Endothelial cell (in vitro differentiated cells): ENCODE measurements around the gene MXI1. TPM values are rescaled to one million over a fixed set of nuclear protein-coding genes. Genes with fewer than 3 reads are reported as not detected.
"Not testable (repeated sequence)": the region's sequence is repeated elsewhere in the genome, so short reads cannot be mapped to it uniquely, and the experiment has no call there.

Source experiments
- DNase-seq: peaks from one replicate; pipeline ENCODE4 v3.0.0; 2021; ENCODE audit warnings: low spot score
- H3K27ac Mint-ChIP-seq: one replicate; pipeline ENCODE4 v1.8.0; 2021; ENCODE audit warnings: mixed read lengths, inconsistent platforms; ENCODE audit not compliant: unreplicated experiment
- H3K27me3 Mint-ChIP-seq: one replicate; pipeline ENCODE4 v1.8.0; 2021; ENCODE audit warnings: mild to moderate bottlenecking, moderate library complexity, mixed read lengths, inconsistent platforms; ENCODE audit not compliant: unreplicated experiment
- H3K36me3 Mint-ChIP-seq: one replicate; pipeline ENCODE4 v1.8.0; 2021; ENCODE audit warnings: mild to moderate bottlenecking, low read depth, mixed read lengths, inconsistent platforms; ENCODE audit not compliant: unreplicated experiment
- H3K4me1 Mint-ChIP-seq: one replicate; pipeline ENCODE4 v1.8.0; 2021; ENCODE audit warnings: mild to moderate bottlenecking, mixed read lengths, inconsistent platforms; ENCODE audit not compliant: unreplicated experiment
- H3K4me3 Mint-ChIP-seq: one replicate; pipeline ENCODE4 v1.8.0; 2021; ENCODE audit warnings: mild to moderate bottlenecking, mixed read lengths, inconsistent platforms; ENCODE audit not compliant: unreplicated experiment
- H3K9me3 Mint-ChIP-seq: one replicate; pipeline ENCODE4 v1.8.0; 2021; ENCODE audit warnings: mixed read lengths, inconsistent platforms; ENCODE audit not compliant: unreplicated experiment
- total RNA-seq: library from RNA; stranded (reverse); fragmentation: NEBNext Ultra II Directional; extraction: Animal tissue kit (Norgen Biotek cat#: 25700); gene quantifications from one replicate; pipeline ENCODE4 v1.2.1, GENCODE V29; 2021; ENCODE audit not compliant: unreplicated experiment
- TF ChIP-seq, protein P1 (sequence below): fragments of 200-600 bp; sonication (generic); IDR thresholded peaks from one replicate; pipeline ENCODE4 v1.5.0; 2021; ENCODE audit warnings: antibody characterized with exemption; ENCODE audit not compliant: unreplicated experiment

MXI1 gene
- total RNA-seq, 1 donor from 2014 or later: 10.3 TPM

- TF ChIP-seq, protein P1, sequence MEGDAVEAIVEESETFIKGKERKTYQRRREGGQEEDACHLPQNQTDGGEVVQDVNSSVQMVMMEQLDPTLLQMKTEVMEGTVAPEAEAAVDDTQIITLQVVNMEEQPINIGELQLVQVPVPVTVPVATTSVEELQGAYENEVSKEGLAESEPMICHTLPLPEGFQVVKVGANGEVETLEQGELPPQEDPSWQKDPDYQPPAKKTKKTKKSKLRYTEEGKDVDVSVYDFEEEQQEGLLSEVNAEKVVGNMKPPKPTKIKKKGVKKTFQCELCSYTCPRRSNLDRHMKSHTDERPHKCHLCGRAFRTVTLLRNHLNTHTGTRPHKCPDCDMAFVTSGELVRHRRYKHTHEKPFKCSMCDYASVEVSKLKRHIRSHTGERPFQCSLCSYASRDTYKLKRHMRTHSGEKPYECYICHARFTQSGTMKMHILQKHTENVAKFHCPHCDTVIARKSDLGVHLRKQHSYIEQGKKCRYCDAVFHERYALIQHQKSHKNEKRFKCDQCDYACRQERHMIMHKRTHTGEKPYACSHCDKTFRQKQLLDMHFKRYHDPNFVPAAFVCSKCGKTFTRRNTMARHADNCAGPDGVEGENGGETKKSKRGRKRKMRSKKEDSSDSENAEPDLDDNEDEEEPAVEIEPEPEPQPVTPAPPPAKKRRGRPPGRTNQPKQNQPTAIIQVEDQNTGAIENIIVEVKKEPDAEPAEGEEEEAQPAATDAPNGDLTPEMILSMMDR: no peak
- Mint-ChIP-seq H3K4me3 (no peak overlapping the region), H3K27me3 (peaks cover 5% of the 10 kb centered on the region), H3K27ac (no peak overlapping the region), H3K4me1 (peaks cover under 1% of the 10 kb centered on the region), H3K36me3 (no peaks in the 10 kb centered on the region), H3K9me3 (no peaks in the 10 kb centered on the region)
- no peak for DNase-seq
These were observed 26.0 kb upstream of the MXI1 start for GRCh38 chr10:110181451-110181850.

DNA sequence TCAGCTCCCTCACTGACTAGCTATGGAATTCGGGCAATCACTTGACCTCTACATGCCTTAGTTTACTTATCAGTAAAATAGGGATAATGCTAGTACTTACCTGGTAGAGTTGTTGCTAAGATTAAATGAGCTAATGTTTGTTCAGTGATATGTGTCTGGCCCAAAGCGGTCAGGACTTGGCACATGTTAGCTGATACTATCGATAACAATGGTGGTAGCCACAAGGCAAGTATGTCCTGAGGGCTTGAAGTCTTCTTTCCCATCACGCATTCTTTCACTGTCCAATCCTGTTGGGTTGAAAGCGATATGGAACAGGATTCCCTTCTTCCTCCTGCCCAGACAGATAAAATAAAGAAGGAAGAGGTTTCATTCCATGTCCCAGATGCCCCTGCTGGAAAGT lies 25.5 kb upstream of the MXI1 start:
- no peaks in the 10 kb centered on the region for H3K36me3 Mint-ChIP-seq
- TF ChIP-seq, protein P1: no peak
- H3K4me1 Mint-ChIP-seq: no peaks in the 10 kb centered on the region
- H3K9me3 Mint-ChIP-seq: no peaks in the 10 kb centered on the region
- no peak overlapping the region for H3K27ac Mint-ChIP-seq
- no peak for DNase-seq
- no peak overlapping the region for H3K4me3 Mint-ChIP-seq
- peaks cover 5% of the 10 kb centered on the region for H3K27me3 Mint-ChIP-seq

DNA sequence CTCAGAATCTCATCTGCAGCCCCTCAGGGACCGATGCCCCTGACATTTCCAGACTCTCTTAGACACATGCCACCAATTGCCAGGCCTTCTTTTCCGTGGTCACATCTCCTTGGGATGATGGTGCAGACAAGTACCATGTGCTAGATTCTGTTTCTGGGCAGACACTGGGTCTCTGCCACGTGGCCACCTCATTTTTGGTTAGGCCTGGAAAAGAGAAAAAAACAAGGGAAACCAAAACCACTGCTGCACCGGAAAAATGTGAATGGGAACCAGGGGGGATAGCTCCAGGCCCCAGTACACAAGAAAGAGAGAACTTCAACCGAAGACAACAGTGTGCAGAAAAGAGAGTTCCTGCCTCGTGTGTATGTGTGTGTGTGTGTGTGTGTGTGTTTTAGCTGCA lies 23.0 kb upstream of the MXI1 start:
- no peak overlapping the region for H3K27ac Mint-ChIP-seq
- H3K9me3 Mint-ChIP-seq: no peaks in the 10 kb centered on the region
- peaks cover 2% of the 10 kb centered on the region for H3K27me3 Mint-ChIP-seq
- no peak overlapping the region for H3K4me3 Mint-ChIP-seq
- DNase-seq: no peak
- TF ChIP-seq, protein P1: no peak
- no peaks in the 10 kb centered on the region for H3K4me1 Mint-ChIP-seq
- no peaks in the 10 kb centered on the region for H3K36me3 Mint-ChIP-seq

- not testable (repeated sequence) for H3K27ac Mint-ChIP-seq, H3K27me3 Mint-ChIP-seq, H3K4me1 Mint-ChIP-seq, H3K9me3 Mint-ChIP-seq, H3K4me3 Mint-ChIP-seq, DNase-seq, H3K36me3 Mint-ChIP-seq
These were observed 21.7 kb upstream of the MXI1 start for GRCh38 chr10:110185646-110186182.

- H3K36me3 Mint-ChIP-seq: no peaks in the 10 kb centered on the region
- H3K4me3 Mint-ChIP-seq: no peak overlapping the region
- DNase-seq: no peak
- no peaks in the 10 kb centered on the region for H3K27me3 Mint-ChIP-seq
- H3K4me1 Mint-ChIP-seq: no peaks in the 10 kb centered on the region
- no peak overlapping the region for H3K27ac Mint-ChIP-seq
- H3K9me3 Mint-ChIP-seq: no peaks in the 10 kb centered on the region
- TF ChIP-seq, protein P1: no peak
These were observed 17.2 kb upstream of the MXI1 start for GRCh38 chr10:110190170-110190569.
